ENCODE measurements around the gene BAIAP2L2.

The BAIAP2L2 gene

DNA sequence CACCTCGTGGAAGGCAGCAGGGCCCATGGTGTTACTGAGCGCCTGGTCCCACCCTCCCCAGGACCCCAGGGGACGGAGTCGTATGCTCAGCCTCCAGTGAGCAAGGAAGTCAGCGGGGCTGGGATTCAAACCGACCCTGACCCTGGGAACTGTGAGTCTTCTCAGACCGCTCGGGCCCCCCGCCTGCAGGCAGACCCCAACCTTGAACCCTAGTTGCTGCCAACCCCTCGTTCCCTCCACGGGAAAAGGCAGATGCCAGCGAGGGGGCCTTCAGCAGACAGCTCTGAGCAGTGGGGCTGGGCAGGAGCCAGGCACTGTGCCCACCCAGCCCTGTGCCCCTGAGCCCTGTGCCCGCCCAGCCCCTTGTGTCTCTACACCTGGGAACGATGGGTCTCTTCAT, 32.9 kb downstream of the BAIAP2L2 start:
- Histone ChIP-seq H3K4me3 (ENCODE audit: low read length) (no peak overlapping the region), H3K27me3 (replicated peaks; ENCODE audit: control insufficient read depth, insufficient read depth, low read length) (peaks cover 5% of the 10 kb centered on the region), H3K4me1 (ENCODE audit: control insufficient read depth, insufficient read depth, low read length) (peaks cover 5% of the 10 kb centered on the region), H3K9me3 (ENCODE audit: control insufficient read depth, low read length) (no peaks in the 10 kb centered on the region), H3K36me3 (ENCODE audit: control insufficient read depth, insufficient read depth, low read length, severe bottlenecking) (no peaks in the 10 kb centered on the region), H3K9ac (ENCODE audit: low read length) (no peak overlapping the region)
- no peak for DNase-seq (ENCODE audit: low read depth)

GRCh38 chr22:38077096-38077495, 33.4 kb downstream of the BAIAP2L2 start:
- no peak for DNase-seq (ENCODE audit: low read depth)
- H3K4me1 ChIP-seq (ENCODE audit: control insufficient read depth, insufficient read depth, low read length): peaks cover 5% of the 10 kb centered on the region
- no peak overlapping the region for H3K9ac ChIP-seq (ENCODE audit: low read length)
- no peaks in the 10 kb centered on the region for H3K36me3 ChIP-seq (ENCODE audit: control insufficient read depth, insufficient read depth, low read length, severe bottlenecking)
- no peaks in the 10 kb centered on the region for H3K9me3 ChIP-seq (ENCODE audit: control insufficient read depth, low read length)
- no peak overlapping the region for H3K4me3 ChIP-seq (ENCODE audit: low read length)
- H3K27me3 ChIP-seq (replicated peaks; ENCODE audit: control insufficient read depth, insufficient read depth, low read length): peaks cover 4% of the 10 kb centered on the region

GRCh38 chr22:38075961-38076360, 34.5 kb downstream of the BAIAP2L2 start:
- no peak for DNase-seq (ENCODE audit: low read depth)
- Histone ChIP-seq H3K9ac (ENCODE audit: low read length) (no peak overlapping the region), H3K4me3 (ENCODE audit: low read length) (no peak overlapping the region), H3K27me3 (replicated peaks; ENCODE audit: control insufficient read depth, insufficient read depth, low read length) (no peaks in the 10 kb centered on the region), H3K4me1 (ENCODE audit: control insufficient read depth, insufficient read depth, low read length) (peaks cover 4% of the 10 kb centered on the region), H3K9me3 (ENCODE audit: control insufficient read depth, low read length) (no peaks in the 10 kb centered on the region), H3K36me3 (ENCODE audit: control insufficient read depth, insufficient read depth, low read length, severe bottlenecking) (no peaks in the 10 kb centered on the region)

DNA sequence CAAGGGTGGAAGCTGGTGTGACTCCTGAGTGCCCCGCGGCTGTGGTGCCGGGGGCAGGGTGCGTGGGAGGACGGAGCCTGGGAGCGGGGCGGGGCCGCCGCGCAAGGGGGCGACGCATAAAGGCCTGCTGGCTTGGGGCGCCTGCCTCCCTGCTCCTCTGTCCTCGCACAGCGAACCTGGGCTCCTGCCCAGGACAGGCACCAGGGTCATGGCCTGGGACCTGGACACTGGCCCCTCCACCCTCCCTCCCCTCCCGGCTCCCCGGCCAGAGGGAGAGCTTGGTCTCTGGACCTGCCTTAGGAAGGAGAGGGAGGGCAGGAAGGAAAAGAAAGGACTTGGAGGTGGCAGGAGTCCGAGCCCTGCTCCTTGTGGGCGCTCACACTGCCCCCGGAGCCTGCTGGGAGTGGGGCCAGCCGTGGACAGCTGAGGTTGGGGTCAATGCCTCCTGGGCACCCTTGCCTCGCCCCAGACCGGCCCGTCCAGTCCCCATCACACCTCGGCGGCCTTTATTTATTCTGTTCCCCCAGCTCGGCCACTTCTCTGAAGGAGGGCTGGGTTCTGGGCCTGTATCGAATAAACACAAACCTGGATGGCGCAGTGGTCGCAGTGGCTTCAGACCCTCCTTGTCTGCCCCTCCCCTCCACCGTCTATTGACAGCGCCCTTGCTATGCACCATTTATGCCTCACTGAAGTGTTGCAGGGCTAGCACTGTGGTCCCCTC, 35.2 kb downstream of the BAIAP2L2 start:
- no peak overlapping the region for H3K9ac ChIP-seq (ENCODE audit: low read length)
- no peaks in the 10 kb centered on the region for H3K27me3 ChIP-seq (replicated peaks; ENCODE audit: control insufficient read depth, insufficient read depth, low read length)
- DNase-seq (ENCODE audit: low read depth): no peak
- no peaks in the 10 kb centered on the region for H3K4me1 ChIP-seq (ENCODE audit: control insufficient read depth, insufficient read depth, low read length)
- H3K9me3 ChIP-seq (ENCODE audit: control insufficient read depth, low read length): no peaks in the 10 kb centered on the region
- H3K36me3 ChIP-seq (ENCODE audit: control insufficient read depth, insufficient read depth, low read length, severe bottlenecking): no peaks in the 10 kb centered on the region
- H3K4me3 ChIP-seq (ENCODE audit: low read length): no peak overlapping the region

DNA sequence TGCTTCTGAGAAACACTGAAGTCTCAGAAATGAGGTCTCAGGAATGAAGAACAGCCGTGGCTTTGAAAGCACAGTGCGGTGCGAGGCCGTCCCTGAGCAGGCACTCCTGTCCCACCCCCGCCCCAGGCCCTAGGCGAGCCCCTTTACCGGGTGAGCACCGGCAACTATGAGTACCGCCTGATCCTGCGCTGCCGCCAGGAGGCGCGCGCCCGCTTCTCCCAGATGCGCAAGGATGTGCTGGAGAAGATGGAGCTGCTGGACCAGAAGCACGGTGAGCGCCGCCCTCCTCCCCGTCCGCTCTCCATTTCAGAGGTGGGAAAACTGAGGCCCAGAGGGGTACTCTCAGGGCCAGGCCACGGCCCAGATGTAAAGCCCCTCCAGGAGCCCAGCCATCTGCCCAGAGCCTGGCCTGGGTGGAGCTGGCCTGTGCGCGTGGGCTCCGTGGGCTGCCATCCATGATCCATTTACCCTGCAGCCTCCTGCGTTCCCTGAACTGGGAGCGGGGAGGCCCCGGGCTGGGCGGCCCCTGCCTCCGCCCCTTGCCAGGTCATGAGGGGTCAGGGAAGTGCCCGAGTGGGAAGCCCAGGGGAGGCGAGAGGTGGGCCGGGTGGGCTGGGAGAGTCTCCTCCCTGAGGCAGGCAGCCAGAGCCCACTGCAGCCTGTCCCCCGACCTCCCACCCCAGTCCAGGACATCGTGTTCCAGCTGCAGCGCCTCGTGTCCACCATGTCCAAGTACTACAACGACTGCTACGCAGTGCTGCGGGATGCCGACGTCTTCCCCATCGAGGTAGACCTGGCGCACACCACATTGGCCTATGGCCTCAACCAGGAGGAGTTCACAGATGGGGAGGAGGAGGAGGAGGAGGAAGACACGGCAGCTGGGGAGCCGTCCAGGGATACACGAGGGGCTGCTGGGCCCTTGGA, 36.0 kb downstream of the BAIAP2L2 start:
- H3K27me3 ChIP-seq (replicated peaks; ENCODE audit: control insufficient read depth, insufficient read depth, low read length): no peaks in the 10 kb centered on the region
- H3K9me3 ChIP-seq (ENCODE audit: control insufficient read depth, low read length): no peaks in the 10 kb centered on the region
- H3K36me3 ChIP-seq (ENCODE audit: control insufficient read depth, insufficient read depth, low read length, severe bottlenecking): no peaks in the 10 kb centered on the region
- H3K4me1 ChIP-seq (ENCODE audit: control insufficient read depth, insufficient read depth, low read length): no peaks in the 10 kb centered on the region
- no peak overlapping the region for H3K4me3 ChIP-seq (ENCODE audit: low read length)
- no peak overlapping the region for H3K9ac ChIP-seq (ENCODE audit: low read length)
- DNase-seq (ENCODE audit: low read depth): peak; percentile 27

DNA sequence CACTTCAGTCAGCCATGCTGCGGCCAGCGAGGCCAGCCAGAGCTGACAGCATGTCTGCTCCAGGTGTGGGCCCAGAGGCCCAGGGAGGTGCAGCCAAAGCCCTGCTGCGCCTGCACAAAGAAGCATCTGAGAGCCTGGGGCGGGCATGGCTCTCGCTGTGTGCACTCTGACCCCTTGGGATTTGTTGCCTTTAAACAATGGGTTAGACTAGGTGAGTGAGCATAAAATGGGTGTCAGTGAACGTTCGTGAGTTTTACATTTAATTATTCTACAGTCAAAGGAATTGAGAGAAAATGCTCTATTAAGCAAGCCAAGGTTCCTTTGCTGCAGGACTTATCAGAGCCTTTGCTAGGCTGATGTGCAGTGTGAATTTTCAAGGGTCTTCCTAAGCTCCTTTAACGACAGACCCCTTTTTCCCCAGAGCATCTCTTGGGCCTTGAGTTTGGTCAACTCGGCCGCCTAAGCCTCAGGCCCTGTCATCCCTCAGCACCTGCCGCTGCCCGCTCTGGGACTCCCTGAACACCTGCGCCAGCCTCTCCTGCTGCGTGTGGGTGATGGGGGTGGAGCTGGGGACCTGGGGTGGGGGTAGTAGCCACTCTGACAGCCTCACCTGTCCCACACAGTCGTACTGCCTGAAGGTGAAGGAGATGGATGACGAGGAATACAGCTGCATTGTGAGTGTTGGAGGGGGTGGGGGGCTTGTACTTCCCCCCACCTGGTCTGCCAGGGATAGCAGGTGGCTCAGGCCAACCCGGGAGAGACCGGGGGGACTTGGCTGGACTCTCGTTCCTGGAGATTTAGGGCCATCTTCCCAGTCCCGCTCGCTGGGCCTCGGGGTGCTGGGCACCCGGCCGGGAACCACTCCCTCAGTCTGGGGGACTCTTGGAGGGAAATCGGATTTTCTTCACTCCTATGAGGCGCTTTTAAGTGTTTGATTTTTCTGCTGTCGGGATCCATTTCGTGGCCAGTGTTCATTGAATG, 37.0 kb downstream of the BAIAP2L2 start:
- Histone ChIP-seq H3K27me3 (replicated peaks; ENCODE audit: control insufficient read depth, insufficient read depth, low read length) (no peaks in the 10 kb centered on the region), H3K9ac (ENCODE audit: low read length) (no peak overlapping the region), H3K36me3 (ENCODE audit: control insufficient read depth, insufficient read depth, low read length, severe bottlenecking) (no peaks in the 10 kb centered on the region), H3K9me3 (ENCODE audit: control insufficient read depth, low read length) (no peaks in the 10 kb centered on the region), H3K4me3 (ENCODE audit: low read length) (no peak overlapping the region), H3K4me1 (ENCODE audit: control insufficient read depth, insufficient read depth, low read length) (peaks cover 2% of the 10 kb centered on the region)
- no peak for DNase-seq (ENCODE audit: low read depth)

DNA sequence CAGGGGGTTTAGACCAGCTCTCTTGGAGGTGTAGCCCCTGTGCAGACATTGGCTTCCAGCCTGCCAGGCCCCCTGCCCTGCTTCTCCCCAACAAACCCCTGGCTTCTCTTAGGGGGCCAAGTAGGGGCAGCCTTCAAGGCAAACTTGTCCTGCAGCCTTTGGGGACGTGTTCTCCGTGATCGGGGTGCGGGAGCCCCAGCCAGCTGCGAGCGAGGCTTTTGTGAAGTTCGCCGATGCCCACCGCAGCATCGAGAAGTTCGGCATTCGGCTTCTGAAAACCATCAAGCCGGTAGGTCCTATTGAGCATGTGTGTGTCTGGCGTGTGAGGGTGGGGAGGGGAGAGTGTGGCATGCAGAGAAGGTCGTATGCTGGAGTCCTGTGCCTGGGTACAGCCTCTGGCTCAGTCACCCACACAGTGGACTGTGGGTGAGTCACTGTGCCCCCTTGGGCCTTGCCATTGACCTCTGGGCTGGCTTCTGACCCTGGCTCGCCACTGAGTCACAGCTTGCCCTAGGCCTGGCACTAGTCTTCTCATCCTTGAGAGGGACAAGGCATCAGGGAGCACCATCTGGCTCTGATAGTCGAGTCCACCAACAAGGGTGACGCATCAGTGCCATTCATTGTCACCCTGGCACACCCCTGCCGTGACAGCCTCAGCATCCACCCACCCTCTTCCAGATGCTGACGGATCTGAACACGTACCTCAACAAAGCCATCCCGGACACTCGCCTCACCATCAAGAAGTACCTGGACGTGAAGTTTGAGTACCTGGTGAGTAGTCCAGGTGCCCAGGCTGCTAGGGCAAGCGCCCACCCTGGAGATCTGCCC, 37.9 kb downstream of the BAIAP2L2 start:
- Histone ChIP-seq H3K4me1 (ENCODE audit: control insufficient read depth, insufficient read depth, low read length) (peaks cover 11% of the 10 kb centered on the region), H3K27me3 (replicated peaks; ENCODE audit: control insufficient read depth, insufficient read depth, low read length) (no peaks in the 10 kb centered on the region), H3K9ac (ENCODE audit: low read length) (no peak overlapping the region), H3K4me3 (ENCODE audit: low read length) (no peak overlapping the region), H3K9me3 (ENCODE audit: control insufficient read depth, low read length) (no peaks in the 10 kb centered on the region), H3K36me3 (ENCODE audit: control insufficient read depth, insufficient read depth, low read length, severe bottlenecking) (no peaks in the 10 kb centered on the region)
- DNase-seq (ENCODE audit: low read depth): no peak

DNA sequence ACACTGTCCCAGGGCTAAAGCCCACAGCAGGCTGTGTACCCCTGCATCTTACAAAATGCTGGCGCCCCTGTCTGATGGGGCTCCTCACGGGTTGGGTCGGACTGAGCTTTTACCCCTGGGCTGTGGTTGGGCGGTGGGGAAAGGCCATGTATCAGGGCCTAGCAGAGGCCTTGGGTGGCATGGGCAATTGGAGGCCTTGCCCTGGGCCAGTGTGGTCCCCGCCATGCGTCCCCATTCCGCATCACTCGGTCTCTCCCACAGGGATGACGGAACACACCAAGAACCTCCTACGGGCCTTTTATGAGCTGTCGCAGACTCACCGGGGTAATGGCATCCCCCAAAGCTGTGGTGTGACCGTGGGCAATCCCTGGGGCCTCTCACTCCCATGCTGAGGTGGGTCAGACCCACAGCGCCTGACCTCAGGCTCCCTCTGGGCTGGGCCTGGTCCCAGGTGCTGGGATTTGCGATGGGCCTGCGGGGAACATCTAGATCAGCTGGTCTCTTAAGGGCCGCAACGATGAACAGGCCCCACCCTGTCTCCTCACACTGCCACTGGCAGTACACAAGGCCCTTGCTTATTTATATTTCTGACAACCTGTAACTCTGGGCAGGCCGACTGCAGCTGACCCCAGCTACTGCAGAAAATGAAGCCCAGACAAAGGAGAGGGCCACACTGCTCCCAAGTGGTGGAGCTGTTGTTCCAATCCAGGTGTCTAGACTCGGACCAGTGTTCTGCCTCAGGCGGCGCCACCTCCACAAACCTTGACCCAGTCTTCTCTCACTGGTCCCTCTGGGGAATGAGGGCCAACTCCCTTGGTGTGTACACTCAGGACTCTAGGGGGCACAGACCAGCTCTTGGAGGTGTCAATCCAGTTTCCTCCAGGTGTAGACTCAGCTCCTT, 38.8 kb downstream of the BAIAP2L2 start:
- Histone ChIP-seq H3K9me3 (ENCODE audit: control insufficient read depth, low read length) (no peaks in the 10 kb centered on the region), H3K9ac (ENCODE audit: low read length) (no peak overlapping the region), H3K36me3 (ENCODE audit: control insufficient read depth, insufficient read depth, low read length, severe bottlenecking) (no peaks in the 10 kb centered on the region), H3K4me1 (ENCODE audit: control insufficient read depth, insufficient read depth, low read length) (peaks cover 16% of the 10 kb centered on the region), H3K27me3 (replicated peaks; ENCODE audit: control insufficient read depth, insufficient read depth, low read length) (no peaks in the 10 kb centered on the region), H3K4me3 (ENCODE audit: low read length) (no peak overlapping the region)
- no peak for DNase-seq (ENCODE audit: low read depth)

GRCh38 chr22:38070250-38070921, 40.1 kb downstream of the BAIAP2L2 start:
- Histone ChIP-seq H3K4me1 (ENCODE audit: control insufficient read depth, insufficient read depth, low read length) (peaks cover 17% of the 10 kb centered on the region), H3K9me3 (ENCODE audit: control insufficient read depth, low read length) (no peaks in the 10 kb centered on the region), H3K4me3 (ENCODE audit: low read length) (no peak overlapping the region), H3K36me3 (ENCODE audit: control insufficient read depth, insufficient read depth, low read length, severe bottlenecking) (peaks cover 8% of the 10 kb centered on the region), H3K9ac (ENCODE audit: low read length) (no peak overlapping the region), H3K27me3 (replicated peaks; ENCODE audit: control insufficient read depth, insufficient read depth, low read length) (no peaks in the 10 kb centered on the region)
- DNase-seq (ENCODE audit: low read depth): no peak
